HG03521 (cell line): ENCODE results near the gene RPS19BP1.
"Not testable (repeated sequence)": the region's sequence is repeated elsewhere in the genome, so short reads cannot be mapped to it uniquely, and the experiment has no call there.

Source experiments
- ATAC-seq: cut with Tn5 transposase; IDR thresholded peaks from one replicate; pipeline ENCODE4 v1.9.1; 2021; ENCODE audit warnings: mild to moderate bottlenecking, moderate library complexity; ENCODE audit not compliant: unreplicated experiment

Gene RPS19BP1

DNA sequence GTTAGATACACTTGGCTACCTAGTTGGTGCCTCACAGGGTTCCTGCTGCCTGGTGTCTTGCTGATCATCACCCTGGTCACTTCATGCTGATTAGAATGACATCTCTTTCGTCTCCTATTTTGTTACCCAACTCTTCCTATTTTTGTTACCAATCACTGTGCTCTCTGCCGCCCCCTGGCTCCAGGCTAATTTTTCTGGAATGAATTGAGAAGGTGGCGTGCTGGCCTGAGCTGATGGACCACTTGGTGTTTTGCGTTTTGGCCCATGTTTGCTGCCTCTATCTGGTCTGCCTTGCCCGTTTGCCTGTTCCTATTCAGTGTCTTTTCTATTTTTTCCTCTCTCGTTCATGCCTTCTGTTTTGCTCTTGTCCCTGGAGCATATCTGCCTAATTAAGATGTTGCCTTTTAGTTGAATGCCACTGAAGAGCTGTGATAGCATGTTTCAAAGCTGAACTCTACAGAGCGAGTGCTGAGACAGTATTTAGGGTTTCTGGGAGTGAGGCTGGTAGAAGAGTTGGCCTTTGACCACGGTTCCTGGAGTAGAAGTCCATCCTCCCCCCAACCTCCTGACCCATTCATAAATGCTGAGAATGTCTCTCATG lies 18.1 kb downstream of the RPS19BP1 start:
- ATAC-seq = no peak

GRCh38 chr22:39513791-39514190 lies 18.8 kb downstream of the RPS19BP1 start:
- ATAC-seq = no peak

DNA sequence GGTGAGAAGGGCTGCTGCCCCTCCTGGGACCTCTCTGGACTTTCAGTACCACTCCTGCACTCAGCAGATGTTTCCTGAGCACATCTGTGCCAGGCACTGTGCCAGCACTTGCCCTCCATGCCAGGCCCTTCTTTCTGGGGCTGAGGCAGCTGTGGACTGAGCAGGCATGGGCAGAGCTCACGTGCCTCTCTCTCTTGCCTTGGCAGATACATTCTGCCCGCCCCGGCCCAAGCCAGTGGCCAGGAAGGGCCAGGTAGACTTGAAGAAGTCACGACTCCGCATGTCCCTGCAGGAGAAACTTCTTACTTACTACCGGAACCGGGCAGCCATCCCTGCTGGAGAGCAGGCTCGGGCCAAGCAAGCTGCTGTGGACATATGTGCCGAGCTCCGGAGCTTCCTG lies 20.5 kb downstream of the RPS19BP1 start:
- ATAC-seq = no peak

DNA sequence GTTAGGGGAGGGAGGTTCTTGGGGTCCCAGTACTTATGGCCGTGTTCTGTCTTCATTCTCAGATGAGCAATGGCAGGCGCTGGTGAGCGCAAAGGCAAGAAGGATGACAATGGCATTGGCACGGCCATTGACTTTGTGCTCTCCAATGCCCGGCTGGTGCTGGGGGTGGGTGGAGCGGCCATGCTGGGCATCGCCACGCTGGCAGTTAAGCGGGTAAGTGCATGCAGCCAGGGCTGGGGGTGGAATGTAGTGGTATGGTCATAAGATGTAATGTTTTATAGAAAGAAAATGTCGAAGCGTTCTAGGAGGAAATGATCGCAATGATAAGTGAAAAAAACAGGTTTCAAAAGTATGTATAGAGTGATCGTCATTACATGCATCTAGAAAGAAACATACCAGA lies 21.3 kb downstream of the RPS19BP1 start:
- no peak for ATAC-seq

GRCh38 chr22:39510529-39511149 lies 21.9 kb downstream of the RPS19BP1 start:
- no peak for ATAC-seq

GRCh38 chr22:39508393-39508792 lies 24.2 kb downstream of the RPS19BP1 start:
- no peak for ATAC-seq

DNA sequence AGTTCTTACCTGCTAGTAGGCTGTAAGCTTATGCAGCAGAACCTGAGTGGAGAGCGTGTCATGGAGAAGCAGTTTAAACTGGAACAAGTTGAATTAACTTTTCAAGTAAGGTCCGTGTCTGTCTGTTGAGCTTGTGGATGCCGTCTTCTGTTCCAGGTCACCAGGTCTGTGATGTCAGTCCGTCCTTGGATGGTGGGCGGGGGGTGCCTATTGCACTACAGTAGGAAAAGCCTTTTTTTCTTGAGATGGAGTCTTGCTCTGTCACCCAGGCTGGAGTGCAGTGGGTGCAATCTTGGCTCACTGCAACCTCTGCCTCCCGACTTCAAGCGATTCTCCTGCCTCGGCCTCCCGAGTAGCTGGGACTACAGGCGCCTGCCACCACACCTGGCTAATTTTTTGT lies 25.5 kb downstream of the RPS19BP1 start:
- not testable (repeated sequence) for ATAC-seq

- no peak for ATAC-seq
Observed at GRCh38 chr22:39504071-39504470, 28.5 kb downstream of the RPS19BP1 start.

DNA sequence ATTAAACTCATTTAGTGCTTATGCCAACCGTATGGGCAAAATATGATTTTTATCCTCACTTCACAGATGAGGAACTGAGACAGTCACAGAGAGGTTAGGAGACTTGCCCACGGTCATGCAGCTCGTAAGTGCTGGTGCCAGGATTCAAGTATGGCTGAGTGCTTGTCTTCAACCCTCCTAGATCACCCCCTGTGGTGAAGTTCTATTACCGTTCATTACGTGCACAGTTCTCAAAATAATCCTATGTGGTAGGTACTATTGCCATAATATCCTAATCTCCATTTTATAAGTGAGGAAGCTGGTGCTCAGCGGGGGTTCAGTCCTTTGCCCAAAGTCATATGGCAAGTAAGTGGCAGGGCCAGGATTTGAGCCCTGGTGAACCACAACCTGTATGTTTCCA lies 28.9 kb downstream of the RPS19BP1 start:
- no peak for ATAC-seq

DNA sequence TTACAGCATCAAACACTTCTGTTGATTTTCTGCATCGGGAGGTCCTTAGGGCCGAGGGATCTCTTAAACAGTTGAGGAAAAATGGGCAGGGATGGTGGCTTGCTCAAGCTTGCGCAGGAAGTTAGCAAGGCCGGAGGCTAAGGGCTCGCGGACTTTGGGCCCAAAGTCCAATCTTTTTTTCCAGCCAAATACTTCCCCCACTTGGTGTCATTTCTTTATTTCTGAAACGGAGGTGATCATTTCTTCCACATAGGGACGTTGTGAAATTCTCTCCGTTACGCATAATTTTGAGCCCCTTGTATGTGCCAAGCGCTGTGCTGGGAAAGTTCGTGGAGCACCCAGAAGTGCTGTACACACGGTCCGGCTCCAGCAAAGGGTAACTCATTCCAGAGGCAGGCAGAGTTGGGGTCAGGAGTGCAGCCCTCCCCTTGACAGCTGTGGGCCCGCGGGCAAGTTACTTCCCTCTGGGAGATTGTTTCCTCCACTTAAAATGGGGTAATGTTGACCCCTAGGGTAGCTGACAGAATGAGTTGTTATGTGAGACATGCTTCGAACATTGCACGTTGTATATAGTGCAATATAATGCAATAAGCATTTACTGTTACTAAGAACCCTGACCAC lies 29.6 kb downstream of the RPS19BP1 start:
- no peak for ATAC-seq

DNA sequence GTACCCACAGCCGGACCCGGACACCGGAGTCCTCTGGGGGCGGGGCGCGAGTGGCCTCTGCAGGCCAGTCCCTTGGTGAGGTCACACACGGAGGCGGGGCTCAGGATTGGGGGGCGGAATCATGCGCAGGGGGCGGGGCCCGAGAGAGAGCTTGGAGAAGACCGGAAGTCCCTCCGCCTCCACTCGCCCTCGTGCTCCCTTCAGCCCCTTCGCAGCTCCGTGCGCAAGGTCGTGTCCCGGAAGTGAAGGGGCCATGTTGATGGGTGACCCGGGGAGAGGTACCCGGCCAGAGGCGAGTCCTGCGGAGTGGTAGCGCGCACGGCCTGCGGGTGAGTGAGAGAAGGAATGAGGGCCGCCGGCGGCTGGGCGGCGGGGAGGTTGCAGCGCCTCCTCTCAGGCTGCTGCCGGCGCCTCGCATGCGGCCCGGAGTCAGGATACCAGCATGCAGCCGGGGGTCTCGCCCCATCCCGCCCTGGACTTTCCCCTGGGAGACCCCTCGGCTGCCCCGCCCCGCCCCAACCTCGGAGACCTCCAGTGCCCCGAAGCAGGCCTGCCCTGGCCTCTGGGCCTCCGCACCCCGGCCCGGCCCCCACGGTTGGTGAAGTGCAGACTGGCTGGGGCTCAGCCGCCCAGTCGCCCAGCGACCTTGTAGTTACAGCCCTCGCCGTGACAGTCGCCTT lies 30.3 kb downstream of the RPS19BP1 start, which contains the start of gene MIEF1:
Gene MIEF1, plus strand, starts transcription at position 182 of the 680 bp plus-strand sequence. CDS start 9,005 bp downstream, outside the sequence.
- peak; percentile 92 for ATAC-seq

- ATAC-seq = no peak
Observed at GRCh38 chr22:39501644-39502108, 30.9 kb downstream of the RPS19BP1 start.

DNA sequence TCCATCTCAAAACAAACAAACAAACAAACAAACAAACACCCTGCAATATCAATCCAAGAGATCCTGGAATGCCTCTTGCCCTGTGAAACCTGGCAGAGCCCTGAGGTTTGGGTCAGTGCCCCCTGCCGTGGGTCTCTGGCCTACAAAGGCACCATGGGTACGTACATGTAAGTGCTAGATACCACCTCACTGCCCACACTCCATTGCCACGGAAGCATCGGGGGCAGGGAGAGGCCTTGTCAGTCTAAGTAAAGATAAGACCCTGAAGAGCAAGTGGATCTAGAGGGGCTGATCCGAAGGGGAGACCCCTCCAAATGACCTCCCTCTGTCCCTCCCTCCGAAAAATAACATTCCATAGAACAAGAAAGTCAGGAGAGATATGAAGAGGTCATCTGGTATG lies 32.4 kb downstream of the RPS19BP1 start:
- no peak for ATAC-seq

DNA sequence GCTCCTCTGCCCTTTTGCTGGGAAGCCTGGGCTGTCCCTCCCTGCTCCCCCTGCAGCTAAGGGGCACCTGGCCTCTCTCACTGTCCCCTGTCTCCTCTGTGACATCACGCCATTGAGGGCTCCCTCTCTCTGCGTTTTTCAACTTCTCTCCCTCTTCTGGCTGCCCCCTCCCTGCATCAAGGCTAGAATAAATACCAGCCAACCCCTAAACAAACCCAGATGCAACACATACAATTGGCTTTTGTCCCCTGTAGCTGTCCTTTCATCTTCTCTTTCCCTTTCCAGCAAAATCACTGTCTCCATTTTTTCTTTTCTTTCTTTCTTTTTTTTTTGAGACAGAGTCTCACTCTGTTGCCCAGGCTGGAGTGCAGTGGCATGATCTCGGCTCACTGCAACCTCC lies 33.7 kb downstream of the RPS19BP1 start:
- no peak for ATAC-seq

- ATAC-seq = no peak
Observed at GRCh38 chr22:39498368-39498767, 34.2 kb downstream of the RPS19BP1 start.

DNA sequence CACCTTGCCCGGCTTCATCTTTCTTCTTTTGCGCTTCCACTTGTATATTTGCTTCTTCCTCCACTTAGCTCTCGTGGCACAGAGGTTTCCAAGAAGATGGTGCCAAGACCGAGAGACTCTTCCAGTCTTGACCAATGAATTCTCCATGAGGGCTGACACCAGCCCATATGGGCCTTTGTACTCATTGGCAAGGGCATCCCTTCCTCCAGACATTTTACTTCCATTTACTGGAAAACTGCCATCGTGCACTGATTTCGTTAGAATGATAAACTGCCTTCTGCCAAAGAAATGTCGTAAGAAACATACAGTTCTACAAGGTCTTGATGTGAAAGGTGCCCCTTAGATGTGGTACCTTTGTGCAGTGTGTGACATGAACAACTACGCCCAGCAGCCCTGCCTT lies 35.1 kb downstream of the RPS19BP1 start:
- ATAC-seq = no peak

- no peak for ATAC-seq
Observed at GRCh38 chr22:39496131-39496838, 36.3 kb downstream of the RPS19BP1 start.

DNA sequence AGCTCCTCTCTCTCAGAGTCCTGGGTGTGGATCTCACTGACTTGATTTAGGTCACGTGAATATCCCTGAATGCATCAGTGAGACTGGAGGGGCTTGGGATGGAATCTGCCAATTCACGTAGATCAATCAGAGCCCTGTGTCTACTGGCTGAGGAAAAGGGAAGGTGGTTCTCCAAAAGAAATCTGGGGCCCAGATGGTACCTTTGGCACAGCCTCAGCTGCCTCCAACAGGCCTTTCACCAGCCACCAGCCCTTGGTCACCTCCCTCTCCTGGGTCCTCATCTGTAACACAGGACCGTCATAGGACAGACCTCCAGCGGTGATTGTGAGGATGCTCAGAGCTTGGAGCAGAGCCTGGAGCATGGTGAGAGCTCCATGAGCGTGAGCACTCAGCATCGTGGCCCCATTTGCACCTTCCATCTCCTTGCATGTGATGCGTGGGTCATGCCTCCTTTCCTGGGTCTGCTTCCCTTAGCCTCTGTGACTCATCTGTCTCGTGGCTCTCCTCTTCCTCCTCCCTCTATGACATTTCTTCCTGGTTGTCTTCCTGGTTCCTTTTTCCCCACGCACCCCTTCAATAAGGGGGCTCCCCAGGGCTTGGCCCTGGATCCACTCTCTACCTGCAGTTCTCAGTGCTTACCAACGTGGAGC lies 38.0 kb downstream of the RPS19BP1 start:
- ATAC-seq = no peak

- ATAC-seq = no peak
Observed at GRCh38 chr22:39493759-39494158, 38.8 kb downstream of the RPS19BP1 start.

DNA sequence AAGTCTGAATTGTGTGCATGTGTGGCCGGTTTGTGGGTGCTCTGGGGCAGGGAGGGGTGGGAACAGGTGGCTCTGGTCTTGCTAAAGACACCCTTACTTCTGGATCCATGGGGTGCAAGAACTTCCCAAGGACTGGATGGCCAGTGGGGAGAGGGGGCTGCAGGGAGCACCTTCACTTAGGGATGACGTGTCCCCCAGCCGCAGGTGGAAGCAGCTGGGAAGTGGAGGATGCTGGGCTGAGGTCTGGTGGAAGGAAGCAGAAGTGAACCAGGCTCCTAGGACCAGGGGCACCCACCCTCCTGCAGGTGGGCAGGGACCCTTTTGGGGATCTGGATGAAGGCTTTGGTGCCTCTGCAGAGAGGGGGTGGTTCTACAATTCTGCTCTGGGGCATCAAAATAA lies 40.4 kb downstream of the RPS19BP1 start:
- no peak for ATAC-seq

- ATAC-seq = no peak
Observed at GRCh38 chr22:39491696-39492095, 40.9 kb downstream of the RPS19BP1 start.
